Gastroesophageal sphincter (tissue), 3 donors: ENCODE results near the gene BMP2.

Experiments used
- CTCF ChIP-seq, 4 experiments: fragments of 200-600 bp in 2 of 4; fragments of 450-650 bp in 2 of 4; sonication (generic) in 1 of 4; IDR thresholded peaks; one replicate each; pipeline ENCODE4 v1.5.1; 2017 to 2019; ENCODE audit warnings: antibody characterized with exemption in 4 of 4, mild to moderate bottlenecking in 2 of 4, moderate library complexity in 2 of 4
- EP300 ChIP-seq: sonication (generic); formaldehyde crosslinking; IDR thresholded peaks from one replicate; pipeline ENCODE4 v1.6.1; 2017; ENCODE audit warnings: antibody characterized with exemption, mild to moderate bottlenecking
- POLR2AphosphoS5 ChIP-seq: sonication (generic); formaldehyde crosslinking; IDR thresholded peaks from one replicate; pipeline ENCODE4 v1.6.1; 2017; ENCODE audit warnings: antibody characterized with exemption

- no peak for TF ChIP-seq POLR2AphosphoS5
- TF ChIP-seq CTCF (IDR thresholded peaks at IDR 0.05): no peak
- no peak for TF ChIP-seq EP300
Observed at GRCh38 chr20:6740096-6740495, 27.4 kb upstream of the BMP2 start.
